K562 (cell line): ENCODE results near the gene ILF3. TPM values are rescaled to one million over a fixed set of nuclear protein-coding genes. Genes with fewer than 3 reads are reported as not detected.

Source experiments
- CBX1 ChIP-seq: sonication (generic); IDR thresholded peaks from 2 replicates; pipeline ENCODE4 v1.6.1; 2016; ENCODE audit warnings: antibody characterized with exemption, low read depth, mild to moderate bottlenecking
- FOXM1 ChIP-seq, 2 experiments: fragments of 450-650 bp in 1 of 2; sonication (generic) in 1 of 2; formaldehyde crosslinking in 1 of 2; IDR thresholded peaks; 2 replicates each; pipeline versions ENCODE4 v1.6.1 to v1.9.0; 2017 to 2022; ENCODE audit warnings: low read depth in 2 of 2, mild to moderate bottlenecking in 2 of 2, missing genetic modification reagents in 1 of 2, moderate library complexity in 1 of 2
- PHTF2 ChIP-seq: fragments of 250-450 bp; sonication (Bioruptor Pico); IDR thresholded peaks from 2 replicates; pipeline ENCODE4 v1.5.0; 2021; ENCODE audit warnings: mild to moderate bottlenecking
- PTRF ChIP-seq: fragments of 450-650 bp; IDR thresholded peaks from 2 replicates; pipeline ENCODE4 v1.6.1; 2016; ENCODE audit warnings: mild to moderate bottlenecking, missing genetic modification characterization, missing compliant biosample characterization
- RCOR1 ChIP-seq, 2 experiments: IDR thresholded peaks; 2 replicates each; pipeline ENCODE4 v1.6.1; 2012; ENCODE audit warnings: low read depth in 2 of 2, low read length in 2 of 2, borderline replicate concordance in 1 of 2, improper control_type of control experiment in 1 of 2
- RFX7 ChIP-seq: fragments of 250-450 bp; sonication (Bioruptor Pico); IDR thresholded peaks from 2 replicates; pipeline ENCODE4 v1.5.1; 2021; ENCODE audit warnings: mild to moderate bottlenecking
- ZBTB8A ChIP-seq: fragments of 450-650 bp; IDR thresholded peaks from 2 replicates; pipeline ENCODE4 v1.6.1; 2018; ENCODE audit warnings: mild to moderate bottlenecking, moderate library complexity; ENCODE audit not compliant: partially characterized antibody
- ZNF197 ChIP-seq: fragments of 200-800 bp; sonication (Bioruptor generic); IDR thresholded peaks from 2 replicates; pipeline ENCODE4 v1.6.1; 2016; ENCODE audit warnings: low read depth, missing genetic modification characterization, missing compliant biosample characterization
- ZNF324 ChIP-seq: fragments of 250-450 bp; sonication (Bioruptor Pico); IDR thresholded peaks from 2 replicates; pipeline ENCODE4 v1.4.0; 2020; ENCODE audit warnings: mild to moderate bottlenecking
- polyA plus RNA-seq, 8 experiments: library from polyadenylated mRNA; depleted of rRNA in 4 of 8; stranded (reverse) in 5 of 8; unstranded in 3 of 8; fragments of >200 nt; fragmentation: Nextera tagmentation in 2 of 8; fragmentation: Illumina TruSeq in 1 of 8; extraction: Ambion mirVana in 2 of 8; extraction: Trizol in 1 of 8; gene quantifications; 2 replicates each; pipeline versions ENCODE4 v1.2.1 to v1.2.3, GENCODE V29; 2011 to 2014; ENCODE audit warnings: inconsistent platforms in 1 of 8, missing spikeins in 1 of 8
- total RNA-seq, 7 experiments: library from RNA; depleted of rRNA in 6 of 7; stranded (reverse); fragments of >200 nt in 6 of 7; fragmentation: Illumina TruSeq in 2 of 7; extraction: Trizol in 2 of 7; gene quantifications; 2 replicates each; pipeline versions ENCODE4 v1.2.1 to v1.2.3, GENCODE V29; 2011 to 2021; ENCODE audit warnings: low replicate concordance in 1 of 7
- TF ChIP-seq, protein P1 (sequence below): fragments of 450-650 bp; IDR thresholded peaks from 2 replicates; pipeline ENCODE4 v1.6.1; 2014; ENCODE audit warnings: low read depth, mild to moderate bottlenecking, moderate library complexity, borderline replicate concordance
- TF ChIP-seq, protein P2 (sequence below): fragments of 250-450 bp; sonication (Bioruptor Pico); IDR thresholded peaks from 2 replicates; pipeline ENCODE4 v1.6.1; 2021; ENCODE audit warnings: mild to moderate bottlenecking
- TF ChIP-seq, protein P3 (sequence below): fragments of 250-450 bp; sonication (Bioruptor Pico); IDR thresholded peaks from 2 replicates; pipeline ENCODE4 v1.4.0; 2020
- TF ChIP-seq, protein P4 (sequence below): IDR thresholded peaks from 2 replicates; pipeline ENCODE4 v1.6.1; 2014; ENCODE audit warnings: antibody characterized with exemption

ILF3 gene
- total and polyA plus RNA-seq, 9 of the 15 experiments (the other 6 are each of a cell fraction or from before 2014, with no cell fraction given) = 26.0 to 453 (median 175) TPM

DNA sequence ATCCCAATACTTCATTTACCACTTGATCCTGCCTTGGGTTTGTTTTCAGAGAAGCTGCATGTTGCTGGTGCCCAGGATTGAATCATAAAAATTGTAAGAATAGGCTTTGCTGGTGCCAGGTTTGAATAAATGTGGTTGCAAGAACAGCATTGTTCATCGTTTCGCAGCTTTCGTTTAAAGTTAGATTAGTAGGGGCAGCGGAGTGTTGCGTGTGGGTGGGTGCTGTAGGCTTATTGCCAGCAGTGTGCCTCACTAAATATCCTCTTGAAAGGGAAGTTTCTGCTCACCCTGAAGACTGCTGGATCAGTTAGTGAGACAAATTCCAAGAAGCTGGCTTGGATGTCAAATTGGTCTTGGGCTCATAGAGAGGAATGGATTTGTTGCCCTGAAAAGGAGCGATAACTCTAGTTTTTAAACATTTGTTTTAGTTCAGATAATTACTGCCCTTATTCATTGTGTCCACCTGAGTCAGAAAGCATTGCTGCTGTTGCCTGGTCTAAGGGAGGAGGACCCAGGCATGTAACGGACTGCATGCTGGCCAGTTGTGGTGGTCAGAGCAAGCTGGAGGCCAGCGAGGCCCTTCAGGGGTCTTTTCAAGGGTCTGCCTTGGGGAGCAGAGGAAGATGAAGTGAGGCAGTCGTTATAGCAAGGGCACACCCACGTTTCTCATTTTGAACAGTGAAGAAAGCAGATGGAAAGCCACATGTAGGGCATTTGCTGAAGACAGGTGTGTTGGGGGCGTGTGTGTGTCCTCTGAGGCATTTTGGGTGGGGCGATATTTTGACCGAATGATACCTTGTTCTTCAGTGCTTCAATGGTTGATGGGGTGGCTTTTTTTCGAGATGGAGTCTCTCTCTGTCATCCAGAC, 8.5 kb downstream of the ILF3 start (continued):
- TF ChIP-seq, protein P1, sequence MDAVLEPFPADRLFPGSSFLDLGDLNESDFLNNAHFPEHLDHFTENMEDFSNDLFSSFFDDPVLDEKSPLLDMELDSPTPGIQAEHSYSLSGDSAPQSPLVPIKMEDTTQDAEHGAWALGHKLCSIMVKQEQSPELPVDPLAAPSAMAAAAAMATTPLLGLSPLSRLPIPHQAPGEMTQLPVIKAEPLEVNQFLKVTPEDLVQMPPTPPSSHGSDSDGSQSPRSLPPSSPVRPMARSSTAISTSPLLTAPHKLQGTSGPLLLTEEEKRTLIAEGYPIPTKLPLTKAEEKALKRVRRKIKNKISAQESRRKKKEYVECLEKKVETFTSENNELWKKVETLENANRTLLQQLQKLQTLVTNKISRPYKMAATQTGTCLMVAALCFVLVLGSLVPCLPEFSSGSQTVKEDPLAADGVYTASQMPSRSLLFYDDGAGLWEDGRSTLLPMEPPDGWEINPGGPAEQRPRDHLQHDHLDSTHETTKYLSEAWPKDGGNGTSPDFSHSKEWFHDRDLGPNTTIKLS = no peak
- TF ChIP-seq ZNF197 (CRISPR knock-in tag) (no peak), CBX1 (no peak), PHTF2 (CRISPR knock-in tag) (no peak), ZBTB8A (no peak), ZNF324 (CRISPR knock-in tag) (no peak), RCOR1 (IDR thresholded peaks at IDR 0.05; ENCODE audit: borderline replicate concordance in 1 of 2, low read depth in 2 of 2, low read length in 2 of 2) (no peak), FOXM1 (IDR thresholded peaks at IDR 0.05; ENCODE audit: low read depth) (no peak), FOXM1 (CRISPR knock-in tag; IDR thresholded peaks at IDR 0.05; ENCODE audit: low read depth) (no peak), PTRF (tag) (no peak), RFX7 (CRISPR knock-in tag) (no peak)
- TF ChIP-seq, protein P2, sequence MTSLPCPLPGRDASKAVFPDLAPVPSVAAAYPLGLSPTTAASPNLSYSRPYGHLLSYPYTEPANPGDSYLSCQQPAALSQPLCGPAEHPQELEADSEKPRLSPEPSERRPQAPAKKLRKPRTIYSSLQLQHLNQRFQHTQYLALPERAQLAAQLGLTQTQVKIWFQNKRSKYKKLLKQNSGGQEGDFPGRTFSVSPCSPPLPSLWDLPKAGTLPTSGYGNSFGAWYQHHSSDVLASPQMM (CRISPR knock-in tag) = no peak
- TF ChIP-seq, protein P3, sequence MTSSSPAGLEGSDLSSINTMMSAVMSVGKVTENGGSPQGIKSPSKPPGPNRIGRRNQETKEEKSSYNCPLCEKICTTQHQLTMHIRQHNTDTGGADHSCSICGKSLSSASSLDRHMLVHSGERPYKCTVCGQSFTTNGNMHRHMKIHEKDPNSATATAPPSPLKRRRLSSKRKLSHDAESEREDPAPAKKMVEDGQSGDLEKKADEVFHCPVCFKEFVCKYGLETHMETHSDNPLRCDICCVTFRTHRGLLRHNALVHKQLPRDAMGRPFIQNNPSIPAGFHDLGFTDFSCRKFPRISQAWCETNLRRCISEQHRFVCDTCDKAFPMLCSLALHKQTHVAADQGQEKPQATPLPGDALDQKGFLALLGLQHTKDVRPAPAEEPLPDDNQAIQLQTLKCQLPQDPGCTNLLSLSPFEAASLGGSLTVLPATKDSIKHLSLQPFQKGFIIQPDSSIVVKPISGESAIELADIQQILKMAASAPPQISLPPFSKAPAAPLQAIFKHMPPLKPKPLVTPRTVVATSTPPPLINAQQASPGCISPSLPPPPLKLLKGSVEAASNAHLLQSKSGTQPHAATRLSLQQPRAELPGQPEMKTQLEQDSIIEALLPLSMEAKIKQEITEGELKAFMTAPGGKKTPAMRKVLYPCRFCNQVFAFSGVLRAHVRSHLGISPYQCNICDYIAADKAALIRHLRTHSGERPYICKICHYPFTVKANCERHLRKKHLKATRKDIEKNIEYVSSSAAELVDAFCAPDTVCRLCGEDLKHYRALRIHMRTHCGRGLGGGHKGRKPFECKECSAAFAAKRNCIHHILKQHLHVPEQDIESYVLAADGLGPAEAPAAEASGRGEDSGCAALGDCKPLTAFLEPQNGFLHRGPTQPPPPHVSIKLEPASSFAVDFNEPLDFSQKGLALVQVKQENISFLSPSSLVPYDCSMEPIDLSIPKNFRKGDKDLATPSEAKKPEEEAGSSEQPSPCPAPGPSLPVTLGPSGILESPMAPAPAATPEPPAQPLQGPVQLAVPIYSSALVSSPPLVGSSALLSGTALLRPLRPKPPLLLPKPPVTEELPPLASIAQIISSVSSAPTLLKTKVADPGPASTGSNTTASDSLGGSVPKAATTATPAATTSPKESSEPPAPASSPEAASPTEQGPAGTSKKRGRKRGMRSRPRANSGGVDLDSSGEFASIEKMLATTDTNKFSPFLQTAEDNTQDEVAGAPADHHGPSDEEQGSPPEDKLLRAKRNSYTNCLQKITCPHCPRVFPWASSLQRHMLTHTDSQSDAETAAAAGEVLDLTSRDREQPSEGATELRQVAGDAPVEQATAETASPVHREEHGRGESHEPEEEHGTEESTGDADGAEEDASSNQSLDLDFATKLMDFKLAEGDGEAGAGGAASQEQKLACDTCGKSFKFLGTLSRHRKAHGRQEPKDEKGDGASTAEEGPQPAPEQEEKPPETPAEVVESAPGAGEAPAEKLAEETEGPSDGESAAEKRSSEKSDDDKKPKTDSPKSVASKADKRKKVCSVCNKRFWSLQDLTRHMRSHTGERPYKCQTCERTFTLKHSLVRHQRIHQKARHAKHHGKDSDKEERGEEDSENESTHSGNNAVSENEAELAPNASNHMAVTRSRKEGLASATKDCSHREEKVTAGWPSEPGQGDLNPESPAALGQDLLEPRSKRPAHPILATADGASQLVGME = no peak
- TF ChIP-seq, protein P4, sequence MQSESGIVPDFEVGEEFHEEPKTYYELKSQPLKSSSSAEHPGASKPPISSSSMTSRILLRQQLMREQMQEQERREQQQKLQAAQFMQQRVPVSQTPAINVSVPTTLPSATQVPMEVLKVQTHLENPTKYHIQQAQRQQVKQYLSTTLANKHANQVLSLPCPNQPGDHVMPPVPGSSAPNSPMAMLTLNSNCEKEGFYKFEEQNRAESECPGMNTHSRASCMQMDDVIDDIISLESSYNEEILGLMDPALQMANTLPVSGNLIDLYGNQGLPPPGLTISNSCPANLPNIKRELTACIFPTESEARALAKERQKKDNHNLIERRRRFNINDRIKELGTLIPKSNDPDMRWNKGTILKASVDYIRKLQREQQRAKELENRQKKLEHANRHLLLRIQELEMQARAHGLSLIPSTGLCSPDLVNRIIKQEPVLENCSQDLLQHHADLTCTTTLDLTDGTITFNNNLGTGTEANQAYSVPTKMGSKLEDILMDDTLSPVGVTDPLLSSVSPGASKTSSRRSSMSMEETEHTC = no peak
